ENCODE data around the gene EEF1A1.

- TF ChIP-seq EZH2 (IDR thresholded peaks at IDR 0.05; ENCODE audit: insufficient read depth, poor library complexity, severe bottlenecking) = no peak
- no peak for TF ChIP-seq EZH2phosphoT487 (IDR thresholded peaks at IDR 0.05; ENCODE audit: insufficient read depth, low read depth)
Measured at GRCh38 chr6:73515204-73515655, 5.6 kb downstream of the EEF1A1 start.
